Measurements from ENCODE around the gene ZNF146. TPM values are rescaled to one million over a fixed set of nuclear protein-coding genes. Genes with fewer than 3 reads are reported as not detected.
"Not testable (repeated sequence)": the region's sequence is repeated elsewhere in the genome, so short reads cannot be mapped to it uniquely, and the experiment has no call there.

Gene ZNF146
- total RNA-seq, 1 donor from 2014 or later, result 84.6 TPM

- no peaks in the 10 kb centered on the region for H3K4me1 Mint-ChIP-seq
- intact Hi-C loops (cut with micrococcal nuclease), result no loop called here
- no peak for DNase-seq
- H3K27me3 Mint-ChIP-seq, result no peaks in the 10 kb centered on the region
- H3K9me3 Mint-ChIP-seq, result no peaks in the 10 kb centered on the region
- no peak overlapping the region for H3K27ac Mint-ChIP-seq
- no peaks in the 10 kb centered on the region for H3K36me3 Mint-ChIP-seq (ENCODE audit: low read depth)
- H3K4me3 Mint-ChIP-seq, result no peak overlapping the region
These were observed 5.5 kb upstream of the ZNF146 start for GRCh38 chr19:36209372-36209771.

- H3K4me3 Mint-ChIP-seq, result no peak overlapping the region
- DNase-seq, result no peak
- no peaks in the 10 kb centered on the region for H3K4me1 Mint-ChIP-seq
- H3K36me3 Mint-ChIP-seq (ENCODE audit: low read depth), result no peaks in the 10 kb centered on the region
- no peak overlapping the region for H3K27ac Mint-ChIP-seq
- no peaks in the 10 kb centered on the region for H3K9me3 Mint-ChIP-seq
- H3K27me3 Mint-ChIP-seq, result no peaks in the 10 kb centered on the region
- intact Hi-C loops (cut with micrococcal nuclease), result loop anchor here (10.0 kb wide), 5 partner anchors 564 to 1564 kb away; partner anchors contain the start of genes ZNF383, ZNF420, ZNF568 and ZNF573
These were observed 4.4 kb upstream of the ZNF146 start for GRCh38 chr19:36210497-36210896.

- H3K4me3 Mint-ChIP-seq, result peak overlapping the region; percentile 20
- peaks cover 3% of the 10 kb centered on the region for H3K4me1 Mint-ChIP-seq
- peaks cover 15% of the 10 kb centered on the region for H3K36me3 Mint-ChIP-seq (ENCODE audit: low read depth)
- intact Hi-C loops (cut with micrococcal nuclease), result loop anchor here (10.0 kb wide), 5 partner anchors 562 to 1562 kb away; partner anchors contain the start of genes ZNF383, ZNF420, ZNF568 and ZNF573
- no peak overlapping the region for H3K27ac Mint-ChIP-seq
- H3K27me3 Mint-ChIP-seq, result no peaks in the 10 kb centered on the region
- no peaks in the 10 kb centered on the region for H3K9me3 Mint-ChIP-seq
- no peak for DNase-seq
These were observed 2.0 kb upstream of the ZNF146 start for GRCh38 chr19:36212895-36213294.

- peaks cover 32% of the 10 kb centered on the region for H3K36me3 Mint-ChIP-seq (ENCODE audit: low read depth)
- no peak overlapping the region for H3K4me3 Mint-ChIP-seq
- H3K9me3 Mint-ChIP-seq, result peaks cover 10% of the 10 kb centered on the region
- H3K4me1 Mint-ChIP-seq, result peaks cover 5% of the 10 kb centered on the region
- H3K27me3 Mint-ChIP-seq, result no peaks in the 10 kb centered on the region
- intact Hi-C loops (cut with micrococcal nuclease), result loop anchor here (1.0 to 10.0 kb wide), 11 partner anchors 89 to 1559 kb away; partner anchors contain the start of genes TBCB, ZFP14, ZNF345 and ZNF383
- H3K27ac Mint-ChIP-seq, result no peak overlapping the region
- DNase-seq, result peak; percentile 58
These were observed 594 bp downstream of the ZNF146 start for GRCh38 chr19:36215276-36216123.

- H3K36me3 Mint-ChIP-seq (ENCODE audit: low read depth), result peaks cover 79% of the 10 kb centered on the region
- no peak for DNase-seq
- peaks cover 20% of the 10 kb centered on the region for H3K9me3 Mint-ChIP-seq
- no peak overlapping the region for H3K4me3 Mint-ChIP-seq
- no peak overlapping the region for H3K27ac Mint-ChIP-seq
- peaks cover 15% of the 10 kb centered on the region for H3K4me1 Mint-ChIP-seq
- H3K27me3 Mint-ChIP-seq, result no peaks in the 10 kb centered on the region
- intact Hi-C loops (cut with micrococcal nuclease), result no loop called here
These were observed 6.6 kb downstream of the ZNF146 start for GRCh38 chr19:36221474-36221873.

GRCh38 chr19:36222503-36222902, 7.6 kb downstream of the ZNF146 start:
- H3K27ac Mint-ChIP-seq, result no peak overlapping the region
- no peak overlapping the region for H3K4me3 Mint-ChIP-seq
- H3K4me1 Mint-ChIP-seq, result peaks cover 11% of the 10 kb centered on the region
- H3K9me3 Mint-ChIP-seq, result peaks cover 21% of the 10 kb centered on the region
- no peak for DNase-seq
- intact Hi-C loops (cut with micrococcal nuclease), result no loop called here
- peaks cover 78% of the 10 kb centered on the region for H3K36me3 Mint-ChIP-seq (ENCODE audit: low read depth)
- H3K27me3 Mint-ChIP-seq, result no peaks in the 10 kb centered on the region

GRCh38 chr19:36225219-36225892, 10.4 kb downstream of the ZNF146 start:
- Mint-ChIP-seq H3K4me1 (peaks cover 9% of the 10 kb centered on the region), H3K9me3 (peaks cover 26% of the 10 kb centered on the region)

GRCh38 chr19:36233626-36234025, 18.7 kb downstream of the ZNF146 start:
- intact Hi-C loops (cut with micrococcal nuclease); DNase-seq; H3K4me1 Mint-ChIP-seq; H3K27me3 Mint-ChIP-seq; H3K27ac Mint-ChIP-seq; H3K4me3 Mint-ChIP-seq: not testable (repeated sequence)
- Mint-ChIP-seq H3K9me3 (peaks cover 34% of the 10 kb centered on the region), H3K36me3 (ENCODE audit: low read depth) (peaks cover 96% of the 10 kb centered on the region)

More at GRCh38 chr19:36225219-36225892, 10.4 kb downstream of the ZNF146 start:
- intact Hi-C loops (cut with micrococcal nuclease), result no loop called here
- peak overlapping the region; percentile 34 for H3K27ac Mint-ChIP-seq
- peak overlapping the region; percentile 44 for H3K4me3 Mint-ChIP-seq
- H3K27me3 Mint-ChIP-seq, result no peaks in the 10 kb centered on the region
- H3K36me3 Mint-ChIP-seq (ENCODE audit: low read depth), result peaks cover 84% of the 10 kb centered on the region
- DNase-seq, result no peak

- intact Hi-C loops (cut with micrococcal nuclease), result no loop called here
- H3K9me3 Mint-ChIP-seq, result peaks cover 30% of the 10 kb centered on the region
- H3K27me3 Mint-ChIP-seq, result no peaks in the 10 kb centered on the region
- no peak overlapping the region for H3K27ac Mint-ChIP-seq
- H3K4me1 Mint-ChIP-seq, result no peaks in the 10 kb centered on the region
- H3K4me3 Mint-ChIP-seq, result no peak overlapping the region
- DNase-seq, result no peak
- peaks cover 89% of the 10 kb centered on the region for H3K36me3 Mint-ChIP-seq (ENCODE audit: low read depth)
These were observed 21.5 kb downstream of the ZNF146 start for GRCh38 chr19:36236304-36236945.

GRCh38 chr19:36236946-36237310, 22.0 kb downstream of the ZNF146 start:
- no peaks in the 10 kb centered on the region for H3K4me1 Mint-ChIP-seq
- intact Hi-C loops (cut with micrococcal nuclease), result no loop called here
- no peak for DNase-seq
- no peak overlapping the region for H3K4me3 Mint-ChIP-seq
- H3K36me3 Mint-ChIP-seq (ENCODE audit: low read depth), result peaks cover 84% of the 10 kb centered on the region
- H3K27me3 Mint-ChIP-seq, result no peaks in the 10 kb centered on the region
- H3K27ac Mint-ChIP-seq, result no peak overlapping the region
- peaks cover 30% of the 10 kb centered on the region for H3K9me3 Mint-ChIP-seq

GRCh38 chr19:36244066-36244465, 29.2 kb downstream of the ZNF146 start:
- Mint-ChIP-seq H3K9me3 (peaks cover 35% of the 10 kb centered on the region), H3K4me1 (no peaks in the 10 kb centered on the region), H3K4me3 (no peak overlapping the region), H3K36me3 (ENCODE audit: low read depth) (peaks cover 26% of the 10 kb centered on the region), H3K27ac (no peak overlapping the region), H3K27me3 (peaks cover 4% of the 10 kb centered on the region)
- intact Hi-C loops (cut with micrococcal nuclease), result no loop called here
- DNase-seq, result no peak

- Mint-ChIP-seq H3K27me3 (peaks cover 4% of the 10 kb centered on the region), H3K9me3 (peaks cover 25% of the 10 kb centered on the region), H3K36me3 (ENCODE audit: low read depth) (peaks cover 15% of the 10 kb centered on the region), H3K4me3 (no peak overlapping the region), H3K4me1 (no peaks in the 10 kb centered on the region), H3K27ac (no peak overlapping the region)
- no peak for DNase-seq
- intact Hi-C loops (cut with micrococcal nuclease), result no loop called here
These were observed 30.5 kb downstream of the ZNF146 start for GRCh38 chr19:36245210-36246005.

- peaks cover 4% of the 10 kb centered on the region for H3K27me3 Mint-ChIP-seq
- H3K4me1 Mint-ChIP-seq, result no peaks in the 10 kb centered on the region
- H3K36me3 Mint-ChIP-seq (ENCODE audit: low read depth), result peaks cover 12% of the 10 kb centered on the region
- H3K9me3 Mint-ChIP-seq, result peaks cover 25% of the 10 kb centered on the region
- peak overlapping the region; percentile 35 for H3K4me3 Mint-ChIP-seq
- intact Hi-C loops (cut with micrococcal nuclease), result no loop called here
- no peak for DNase-seq
- no peak overlapping the region for H3K27ac Mint-ChIP-seq
These were observed 31.1 kb downstream of the ZNF146 start for GRCh38 chr19:36246006-36246481.
